Urinary bladder (tissue), 4 donors: Measurements from ENCODE around the gene NFYB. TPM values are rescaled to one million over a fixed set of nuclear protein-coding genes. Genes with fewer than 3 reads are reported as not detected.
A peak's percentile ranks its signal among the peaks of the same experiment; 100 is the strongest.
"Not testable (repeated sequence)": the region's sequence is repeated elsewhere in the genome, so short reads cannot be mapped to it uniquely, and the experiment has no call there.

Source experiments
- DNase-seq: peaks from one replicate; pipeline ENCODE4 v3.0.0-alpha.2; 2015; ENCODE audit errors: extremely low spot score
- H3K27ac ChIP-seq: one replicate; pipeline ENCODE4 v1.5.1; 2013; ENCODE audit warnings: low read depth, mild to moderate bottlenecking, moderate library complexity
- H3K36me3 ChIP-seq: one replicate; pipeline ENCODE4 v1.6.1; 2013; ENCODE audit warnings: mild to moderate bottlenecking, moderate library complexity; ENCODE audit not compliant: insufficient read depth
- H3K4me1 ChIP-seq: one replicate; pipeline ENCODE4 v1.6.1; 2013; ENCODE audit warnings: mild to moderate bottlenecking, moderate library complexity; ENCODE audit not compliant: insufficient read depth
- H3K4me3 ChIP-seq: one replicate; pipeline ENCODE4 v1.5.1; 2013; ENCODE audit warnings: low read depth, low read length
- WGBS: extraction: QIAGEN DNeasy Blood & Tissue Kit; methylation state at CpG from one replicate; pipeline ENCODE4 v1.1.7; 2013; 5-methylcytosine and 5-hydroxymethylcytosine counted together
- polyA plus RNA-seq: library from polyadenylated mRNA; stranded (reverse); fragments of 200-250 nt; gene quantifications from one replicate; pipeline ENCODE4 v1.2.3, GENCODE V29; 2013
- total RNA-seq: library from RNA; depleted of rRNA; stranded (reverse); fragments of >200 nt; gene quantifications from one replicate; pipeline ENCODE4 v1.2.3, GENCODE V29; 2014
- donor health status: healthy with polysubstance abuse.
- donor health status: healthy.

Gene NFYB
- total and polyA plus RNA-seq, 2 donors = 43.7 to 55.9 TPM

DNA sequence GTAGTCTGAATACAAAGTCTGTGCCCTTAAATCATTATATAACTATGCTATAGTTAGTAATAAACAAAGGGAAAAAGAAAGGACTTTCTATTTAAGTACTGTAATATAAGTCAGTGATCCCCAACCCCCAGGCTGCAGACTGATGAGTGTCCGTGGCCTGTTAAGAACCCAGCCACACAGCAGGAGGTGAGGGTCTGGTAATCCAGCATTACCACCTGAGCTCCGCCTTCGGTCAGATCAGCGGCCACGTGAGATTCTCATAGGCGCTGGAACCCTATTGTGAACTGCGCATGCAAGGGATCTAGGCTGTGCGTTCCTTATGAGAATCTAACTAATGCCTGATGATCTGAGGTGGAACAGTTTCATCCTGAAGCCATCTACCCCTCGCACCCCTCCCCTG lies 15.7 kb downstream of the NFYB start:
- Histone ChIP-seq H3K4me3 (no peak overlapping the region), H3K27ac (no peak overlapping the region), H3K36me3 (peaks cover 5% of the 10 kb centered on the region), H3K4me1 (no peaks in the 10 kb centered on the region)
- 92% methylated on average over 9 of the region's 9 CpGs for WGBS
- DNase-seq = no peak

DNA sequence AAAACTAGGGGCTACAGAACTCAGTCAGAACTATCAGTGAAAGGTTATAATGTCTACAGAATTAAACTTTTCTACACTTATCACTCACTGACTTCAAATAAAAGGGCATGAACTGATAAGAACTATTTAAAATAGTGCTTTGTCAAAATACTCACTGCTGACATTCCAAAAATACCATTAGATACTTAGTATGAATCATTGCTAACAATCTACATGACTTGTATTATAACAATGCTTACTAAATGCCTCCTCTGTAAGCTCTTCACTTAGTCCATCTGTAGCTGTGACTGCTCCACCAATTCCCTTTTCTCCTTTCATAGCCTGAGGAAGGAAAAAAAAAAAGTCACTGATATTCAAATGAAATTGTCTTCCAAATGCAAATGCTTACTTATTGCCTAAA lies 17.0 kb downstream of the NFYB start:
- Histone ChIP-seq H3K27ac (no peak overlapping the region), H3K4me3 (no peak overlapping the region), H3K4me1 (no peaks in the 10 kb centered on the region), H3K36me3 (peaks cover 5% of the 10 kb centered on the region)
- DNase-seq = no peak

DNA sequence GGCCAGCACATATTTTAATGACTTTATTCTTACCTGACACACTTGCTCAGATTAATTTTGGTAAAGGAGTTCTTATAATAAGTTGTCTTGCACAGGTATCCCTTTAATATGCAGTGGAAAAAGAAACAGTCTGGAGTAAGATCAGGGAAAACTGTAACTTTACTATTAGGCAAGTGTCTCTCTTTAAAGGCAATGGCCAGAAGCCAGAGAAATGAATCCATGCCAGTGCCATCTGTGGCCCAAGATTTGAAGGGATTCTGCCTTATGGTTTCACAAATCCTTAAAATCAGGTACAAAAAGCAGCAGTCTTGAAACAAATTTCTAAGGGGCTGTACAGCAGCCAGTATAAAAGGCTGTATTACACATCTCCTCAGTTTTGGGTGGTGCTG lies 22.4 kb downstream of the NFYB start:
- no peak for DNase-seq
- no peaks in the 10 kb centered on the region for H3K4me1 ChIP-seq

DNA sequence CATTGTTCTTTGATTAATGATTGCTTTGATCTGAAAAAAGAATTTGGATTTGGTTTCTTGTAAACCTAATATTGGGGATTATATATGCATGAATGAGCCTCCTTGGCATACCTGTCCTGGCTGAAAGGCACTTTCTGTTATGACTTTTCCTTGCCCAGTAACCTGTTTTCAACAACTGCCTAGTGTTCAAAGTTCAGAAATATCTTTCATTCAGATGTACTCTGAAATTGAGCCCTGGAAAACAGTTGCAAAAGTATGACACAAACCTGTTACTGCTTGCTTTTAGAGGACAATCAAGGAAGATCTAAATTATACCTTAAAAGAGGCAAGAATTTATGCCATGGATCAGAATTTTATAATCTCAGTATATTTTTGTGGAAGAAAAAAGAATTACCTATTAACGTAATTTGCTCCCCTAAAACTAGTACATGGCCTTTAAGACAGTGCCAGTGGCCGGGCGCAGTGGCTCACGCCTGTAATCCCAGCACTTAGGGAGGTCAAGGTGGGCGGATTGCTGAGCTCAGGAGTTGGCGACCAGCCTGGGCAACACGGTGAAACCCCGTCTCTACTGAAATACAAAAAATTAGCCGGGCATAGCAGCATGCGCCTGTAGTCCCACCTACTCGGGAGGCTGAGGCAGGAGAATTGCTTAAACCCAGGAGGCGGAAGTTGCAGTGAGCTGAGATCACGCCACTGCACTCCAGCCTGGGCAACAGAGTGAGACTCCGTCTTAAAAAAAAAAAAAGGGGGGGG lies 23.0 kb downstream of the NFYB start:
- 90% methylated on average over 14 of the region's 14 CpGs for WGBS
- H3K4me3 ChIP-seq, H3K36me3 ChIP-seq, H3K4me1 ChIP-seq, DNase-seq, H3K27ac ChIP-seq: not testable (repeated sequence)

More for the DNA sequence above, 22.4 kb downstream of the NFYB start:
- Histone ChIP-seq H3K27ac (no peak overlapping the region), H3K36me3 (peaks cover 4% of the 10 kb centered on the region), H3K4me3 (no peak overlapping the region)

DNA sequence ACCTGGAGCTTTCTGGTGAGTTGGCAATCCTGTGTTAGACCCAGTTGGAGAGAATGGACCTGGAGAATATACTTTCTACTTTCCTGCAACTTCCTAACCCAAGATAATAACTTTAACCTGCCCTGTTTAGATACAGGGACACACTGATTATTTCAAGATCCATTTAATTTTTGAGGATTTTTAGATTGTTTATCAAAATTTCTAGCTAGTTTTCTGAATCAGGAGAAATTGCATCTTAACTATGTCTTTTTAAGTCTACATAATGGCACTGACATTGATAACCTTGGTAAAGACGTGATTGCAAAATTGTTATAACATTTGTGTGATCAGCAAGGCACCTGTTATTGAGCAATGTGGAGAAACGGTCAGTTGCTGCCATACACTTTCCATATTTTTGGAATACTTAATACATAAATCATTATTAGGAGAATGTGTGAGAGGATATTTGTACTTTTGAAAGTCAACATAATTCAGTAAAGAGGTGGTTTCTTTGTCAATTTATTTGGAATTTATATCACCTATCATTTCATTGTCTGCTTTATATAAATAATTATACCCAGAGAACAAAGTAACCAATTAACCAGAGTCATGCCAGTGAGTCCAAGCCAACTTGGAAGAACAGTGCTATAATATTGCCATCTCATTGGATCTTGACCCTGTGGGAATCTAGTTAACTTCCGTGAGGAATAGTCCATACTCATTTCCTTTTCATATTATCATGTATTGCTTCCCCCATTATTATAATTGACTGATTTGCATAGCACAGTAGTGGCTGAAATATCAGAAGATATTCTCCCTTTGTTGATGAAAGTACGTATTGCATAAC lies 28.4 kb downstream of the NFYB start:
- Histone ChIP-seq H3K36me3 (no peaks in the 10 kb centered on the region), H3K4me3 (no peak overlapping the region), H3K27ac (no peak overlapping the region), H3K4me1 (no peaks in the 10 kb centered on the region)
- no peak for DNase-seq
- 89% methylated on average over 4 of the region's 4 CpGs for WGBS

DNA sequence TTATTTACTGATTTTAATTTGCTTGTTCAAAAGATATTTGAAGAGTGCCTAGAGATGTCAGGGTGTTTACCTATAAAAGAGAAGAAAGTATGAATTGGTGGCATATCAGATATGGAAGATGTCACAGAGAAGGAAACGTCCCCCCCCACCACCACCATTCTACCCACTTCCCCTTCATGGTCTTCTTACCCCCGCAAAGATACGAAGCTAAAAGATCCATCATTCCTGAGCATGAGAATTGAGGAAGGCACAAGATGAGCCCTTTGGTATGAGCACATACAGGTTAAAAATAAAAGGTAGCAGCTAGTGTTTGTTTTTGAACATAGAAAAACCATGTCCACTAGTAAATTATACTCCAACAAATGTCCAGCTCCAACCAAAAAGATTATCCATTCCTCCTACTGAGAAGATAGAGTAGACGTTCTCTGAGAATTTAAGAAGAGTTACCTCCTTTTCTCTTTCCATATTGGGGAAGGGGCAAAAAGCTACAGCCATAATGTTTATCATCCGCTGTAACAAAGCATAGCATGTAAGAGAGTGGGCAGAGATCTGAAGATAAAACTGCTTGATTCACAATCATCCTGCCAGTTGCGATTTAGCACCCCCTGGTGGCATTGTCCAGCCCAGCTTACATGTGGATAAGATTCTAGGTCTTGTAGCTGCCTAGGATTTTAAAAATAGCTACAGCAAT lies 29.1 kb downstream of the NFYB start:
- no peak overlapping the region for H3K27ac ChIP-seq
- peak; percentile 29 for DNase-seq
- H3K4me1 ChIP-seq = no peaks in the 10 kb centered on the region
- no peaks in the 10 kb centered on the region for H3K36me3 ChIP-seq
- WGBS = 41% methylated on average over 6 of the region's 6 CpGs
- H3K4me3 ChIP-seq = no peak overlapping the region

DNA sequence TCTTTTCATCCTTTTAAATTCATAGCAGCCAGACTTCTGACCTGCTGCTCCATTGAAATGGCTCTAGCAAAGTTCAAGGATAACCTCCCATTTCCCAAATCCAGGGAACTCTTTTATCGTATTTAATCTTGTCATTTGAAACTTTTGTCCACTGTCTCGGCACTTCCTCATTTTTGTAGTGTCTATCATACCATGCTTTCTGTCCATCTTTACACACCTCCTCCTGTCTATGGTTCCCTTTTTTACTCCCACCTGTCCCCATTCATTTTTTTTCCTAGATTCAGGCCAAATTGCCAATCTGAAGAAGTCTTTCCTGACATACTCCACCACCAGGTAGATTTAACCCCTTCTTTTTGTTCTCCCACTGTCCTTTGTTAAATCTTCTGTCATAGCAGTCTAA lies 31.0 kb downstream of the NFYB start:
- Histone ChIP-seq H3K4me3 (no peak overlapping the region), H3K27ac (no peak overlapping the region), H3K4me1 (no peaks in the 10 kb centered on the region), H3K36me3 (no peaks in the 10 kb centered on the region)
- WGBS = 77% methylated on average over 2 of the region's 2 CpGs
- no peak for DNase-seq

DNA sequence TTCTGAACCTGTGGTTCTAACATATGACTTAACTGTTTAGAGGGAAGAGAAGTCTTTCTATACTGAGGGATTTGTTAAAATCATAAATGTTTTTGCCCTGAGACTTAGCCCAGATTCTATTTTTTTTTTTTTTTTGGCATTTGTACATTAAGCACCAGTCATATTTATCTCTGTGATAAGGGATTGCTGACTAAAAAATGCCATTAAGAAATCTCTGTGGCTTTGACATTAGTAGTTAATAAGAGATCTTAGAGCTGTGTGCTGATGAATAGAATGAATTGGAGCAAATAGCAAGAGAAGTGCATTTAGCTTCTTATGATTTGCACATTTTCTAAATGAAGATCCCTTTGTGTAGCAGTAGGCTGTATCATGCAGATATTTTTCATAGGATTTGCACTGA lies 32.5 kb downstream of the NFYB start:
- Histone ChIP-seq H3K4me1 (no peaks in the 10 kb centered on the region), H3K27ac (no peak overlapping the region), H3K4me3 (no peak overlapping the region), H3K36me3 (peaks cover 2% of the 10 kb centered on the region)
- DNase-seq = no peak

DNA sequence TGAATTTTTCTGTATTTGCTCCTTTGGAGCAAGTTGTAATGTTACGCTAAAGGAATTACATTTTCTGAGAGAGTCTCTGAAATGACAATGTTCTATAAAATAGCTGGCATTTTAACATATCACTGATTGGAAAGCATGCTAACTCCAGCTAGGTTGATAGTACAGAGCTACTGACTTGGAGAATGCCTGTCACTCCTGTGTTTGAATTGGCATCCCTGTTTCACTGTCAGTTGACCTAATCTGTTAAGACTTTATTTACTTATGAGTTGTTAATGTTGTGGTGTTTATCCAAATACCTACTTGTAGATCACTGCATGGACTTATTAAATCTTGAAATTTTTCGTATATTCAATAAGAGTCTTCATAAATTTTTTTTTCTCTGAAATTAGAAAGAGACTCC lies 40.1 kb downstream of the NFYB start:
- no peak for DNase-seq
- 95% methylated on average over 2 of the region's 2 CpGs for WGBS
- H3K36me3 ChIP-seq = peaks cover 7% of the 10 kb centered on the region

DNA sequence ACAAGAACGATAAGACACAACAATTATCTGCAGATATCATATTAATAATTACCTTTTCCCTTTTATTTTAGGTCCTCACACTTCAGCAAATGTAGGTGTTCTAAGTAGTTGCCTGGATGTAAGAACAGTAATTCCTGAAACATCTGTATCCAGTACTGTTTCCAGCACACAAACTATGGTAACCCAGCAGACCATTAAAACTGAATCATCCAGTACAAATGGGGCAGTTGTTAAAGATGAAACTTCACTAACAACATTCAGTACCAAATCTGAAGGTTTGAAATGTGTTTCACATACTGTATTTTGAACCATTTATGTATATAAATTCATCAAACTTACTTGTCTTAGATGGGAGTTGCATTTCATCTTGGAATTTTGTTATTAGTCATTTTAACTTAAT lies 42.7 kb downstream of the NFYB start:
- Histone ChIP-seq H3K4me3 (no peak overlapping the region), H3K36me3 (peaks cover 5% of the 10 kb centered on the region), H3K4me1 (no peaks in the 10 kb centered on the region), H3K27ac (no peak overlapping the region)
- 94% methylated on average over 1 of the region's 1 CpG for WGBS
- no peak for DNase-seq

More for the DNA sequence above, 40.1 kb downstream of the NFYB start:
- no peak overlapping the region for H3K4me3 ChIP-seq
- no peak overlapping the region for H3K27ac ChIP-seq
- no peaks in the 10 kb centered on the region for H3K4me1 ChIP-seq

DNA sequence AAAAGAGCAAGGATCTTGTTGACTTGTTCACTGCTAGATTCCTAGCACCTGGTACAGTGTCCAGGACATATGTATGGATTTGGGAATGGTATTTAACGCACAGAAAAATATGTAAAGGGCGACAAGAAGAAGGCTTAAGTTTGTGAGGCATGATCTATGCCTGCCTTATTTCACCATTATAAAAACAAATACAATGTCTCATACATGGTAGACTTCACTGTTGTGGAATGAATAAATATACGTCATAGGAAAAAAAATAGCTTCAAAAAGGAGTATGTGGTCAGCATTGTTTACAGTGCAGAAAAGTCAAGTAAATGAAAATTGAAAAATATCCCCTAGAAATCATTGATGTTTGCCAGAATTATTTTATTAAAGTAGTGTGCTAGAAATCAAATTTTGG lies 43.7 kb downstream of the NFYB start:
- WGBS = 91% methylated on average over 3 of the region's 3 CpGs
- H3K36me3 ChIP-seq = peaks cover 5% of the 10 kb centered on the region
- no peak overlapping the region for H3K4me3 ChIP-seq
- H3K4me1 ChIP-seq = no peaks in the 10 kb centered on the region
- no peak overlapping the region for H3K27ac ChIP-seq
- no peak for DNase-seq

DNA sequence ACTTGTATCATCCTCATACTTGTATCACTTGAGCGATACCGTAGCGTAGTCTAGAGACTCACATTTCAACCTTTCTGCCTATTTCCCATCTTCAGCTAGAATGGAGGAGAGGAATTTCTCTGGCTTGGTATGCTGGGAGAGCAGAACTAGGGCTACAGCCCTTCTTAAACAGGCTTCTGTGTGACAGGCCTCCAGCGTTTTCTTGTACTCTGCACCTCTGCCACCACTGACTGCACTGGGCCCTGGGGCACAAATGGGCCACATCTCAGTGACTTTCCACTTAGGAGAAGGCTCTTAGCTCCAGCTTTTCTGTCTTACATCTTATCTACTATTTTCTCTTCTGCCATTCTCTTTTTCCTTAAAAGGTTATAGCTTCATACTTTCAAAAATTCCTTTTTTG lies 46.9 kb downstream of the NFYB start:
- DNase-seq = no peak
- WGBS = 86% methylated on average over 4 of the region's 4 CpGs
- H3K4me1 ChIP-seq = no peaks in the 10 kb centered on the region
- no peak overlapping the region for H3K27ac ChIP-seq
- peaks cover 2% of the 10 kb centered on the region for H3K36me3 ChIP-seq
- no peak overlapping the region for H3K4me3 ChIP-seq

DNA sequence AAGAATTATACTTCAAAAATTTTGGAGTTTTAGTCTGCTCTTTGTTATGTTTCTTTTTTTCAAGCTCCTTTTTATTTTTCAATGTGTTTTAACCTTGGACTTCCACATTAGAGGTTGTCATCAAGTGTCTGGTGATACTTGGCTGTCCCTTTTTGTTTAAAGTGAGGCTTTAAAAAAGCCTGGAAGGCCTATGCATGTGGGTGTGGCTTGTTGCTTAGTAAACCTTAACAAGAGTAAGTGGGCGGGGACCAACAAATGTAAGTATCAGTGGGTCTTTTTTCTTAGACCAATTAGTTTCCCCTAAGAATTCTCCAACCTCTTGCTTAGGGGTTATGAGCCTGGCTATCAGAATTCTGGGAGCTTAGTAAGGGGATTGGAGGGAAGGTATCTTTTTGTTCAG lies 47.3 kb downstream of the NFYB start:
- Histone ChIP-seq H3K4me1 (no peaks in the 10 kb centered on the region), H3K4me3 (no peak overlapping the region), H3K36me3 (peaks cover 2% of the 10 kb centered on the region), H3K27ac (no peak overlapping the region)
- WGBS = 100% methylated on average over 1 of the region's 1 CpG
- DNase-seq = no peak
